Gastrocnemius medialis (tissue), 4 donors: ENCODE measurements around the gene RMI2.

Source experiments
- CTCF ChIP-seq, 5 experiments: fragments of 450-650 bp in 3 of 5; fragments of 200-600 bp in 2 of 5; sonication (generic) in 2 of 5; IDR thresholded peaks in 4 of 5; conservative IDR thresholded peaks in 1 of 5; 1 replicate in 4 of 5; 2 replicates in 1 of 5; pipeline ENCODE4 v1.5.1; 2016 to 2019; ENCODE audit warnings: antibody characterized with exemption in 5 of 5, mild to moderate bottlenecking in 3 of 5, moderate library complexity in 3 of 5
- POLR2A ChIP-seq, 2 donors: fragments of 450-650 bp; IDR thresholded peaks; one replicate each; pipeline ENCODE4 v1.6.1; 2017; ENCODE audit warnings: antibody characterized with exemption in 2 of 2, mild to moderate bottlenecking in 2 of 2, moderate library complexity in 2 of 2

- TF ChIP-seq CTCF (IDR thresholded peaks at IDR 0.05 in 4 of 5, conservative IDR thresholded peaks at IDR 0.05 in 1 of 5) (no peak), POLR2A (IDR thresholded peaks at IDR 0.05) (no peak)
Observed at GRCh38 chr16:11358531-11358930, 13.3 kb downstream of the RMI2 start.
